ENCODE results near the gene DZANK1.

GRCh38 chr20:18404172-18404571, 62.7 kb downstream of the DZANK1 start:
- TF ChIP-seq CTCF (IDR thresholded peaks at IDR 0.05; ENCODE audit: poor library complexity, severe bottlenecking): no peak
- no peak for TF ChIP-seq EP300 (conservative IDR thresholded peaks at IDR 0.05; ENCODE audit: poor library complexity, severe bottlenecking)
- TF ChIP-seq POLR2AphosphoS5 (IDR thresholded peaks at IDR 0.05): no peak
- no peak for TF ChIP-seq REST (IDR thresholded peaks at IDR 0.05; ENCODE audit: borderline replicate concordance)
- no peak for TF ChIP-seq TAF1 (IDR thresholded peaks at IDR 0.05; ENCODE audit: low read depth)
- no peak for TF ChIP-seq RAD21 (conservative IDR thresholded peaks at IDR 0.05)
- no peak for TF ChIP-seq EZH2 (IDR thresholded peaks at IDR 0.05; ENCODE audit: borderline replicate concordance, insufficient read depth, low read length, poor library complexity, severe bottlenecking)
- no peak for TF ChIP-seq SMC3 (conservative IDR thresholded peaks at IDR 0.05; ENCODE audit: poor library complexity)
